ENCODE data around the gene ELAVL3. TPM values are rescaled to one million over a fixed set of nuclear protein-coding genes. Genes with fewer than 3 reads are reported as not detected.

The ELAVL3 gene
- 2.0 TPM for polyA plus RNA-seq (2013, experiment 1 of 2)
- polyA plus RNA-seq (2013, experiment 2 of 2): 1.8 TPM

GRCh38 chr19:11480715-11481533 lies at the start of gene ELAVL3:
TSS of gene ELAVL3 (minus strand) at chr19:11481046. CDS start at chr19:11480608, 438 bp downstream.
- H3K27ac ChIP-seq (ENCODE audit: low read depth, low read length, severe bottlenecking): no peak within 1 kb of the TSS
- WGBS, 2 experiments (ENCODE audit: insufficient coverage in 2 of 2): 16 to 17% methylated on average over 39 to 53 of the region's 77 CpGs
- no peaks in the 10 kb centered on the region for H3K4me1 ChIP-seq (ENCODE audit: control insufficient read depth, insufficient read depth, low read length, poor library complexity, severe bottlenecking)
- no peak within 1 kb of the TSS for H3K4me3 ChIP-seq (ENCODE audit: extremely low read depth, insufficient read depth, low read length, poor library complexity, severe bottlenecking)
- peaks cover 3% of the 10 kb centered on the region for H3K36me3 ChIP-seq (ENCODE audit: control insufficient read depth, insufficient read depth, low read length)
- H3K9me3 ChIP-seq (ENCODE audit: control insufficient read depth, low read length): no peaks in the 10 kb centered on the region

GRCh38 chr19:11530432-11530831 lies 49.6 kb upstream of the ELAVL3 start:
- WGBS, 2 experiments (ENCODE audit: insufficient coverage in 2 of 2): 36 to 55% methylated on average over 6 to 8 of the region's 9 CpGs
- Histone ChIP-seq H3K9me3 (ENCODE audit: control insufficient read depth, low read length) (no peaks in the 10 kb centered on the region), H3K36me3 (ENCODE audit: control insufficient read depth, insufficient read depth, low read length) (no peaks in the 10 kb centered on the region), H3K4me1 (ENCODE audit: control insufficient read depth, insufficient read depth, low read length, poor library complexity, severe bottlenecking) (peaks cover 8% of the 10 kb centered on the region), H3K27ac (ENCODE audit: low read depth, low read length, severe bottlenecking) (no peak overlapping the region), H3K4me3 (ENCODE audit: extremely low read depth, insufficient read depth, low read length, poor library complexity, severe bottlenecking) (no peak overlapping the region)

GRCh38 chr19:11528551-11529341 lies 47.9 kb upstream of the ELAVL3 start, which contains the start of gene ECSIT:
TSS of gene ECSIT (minus strand) at chr19:11529134. CDS start at chr19:11519170, 9,964 bp downstream.
- WGBS, 2 experiments (ENCODE audit: insufficient coverage in 2 of 2): 1% methylated on average over 41 to 45 of the region's 47 CpGs
- no peaks in the 10 kb centered on the region for H3K9me3 ChIP-seq (ENCODE audit: control insufficient read depth, low read length)
- peaks cover 4% of the 10 kb centered on the region for H3K4me1 ChIP-seq (ENCODE audit: control insufficient read depth, insufficient read depth, low read length, poor library complexity, severe bottlenecking)
- peak within 1 kb of the TSS; percentile 69 for H3K4me3 ChIP-seq (ENCODE audit: extremely low read depth, insufficient read depth, low read length, poor library complexity, severe bottlenecking)
- H3K27ac ChIP-seq (ENCODE audit: low read depth, low read length, severe bottlenecking): peak within 1 kb of the TSS; percentile 97
- H3K36me3 ChIP-seq (ENCODE audit: control insufficient read depth, insufficient read depth, low read length): no peaks in the 10 kb centered on the region

DNA sequence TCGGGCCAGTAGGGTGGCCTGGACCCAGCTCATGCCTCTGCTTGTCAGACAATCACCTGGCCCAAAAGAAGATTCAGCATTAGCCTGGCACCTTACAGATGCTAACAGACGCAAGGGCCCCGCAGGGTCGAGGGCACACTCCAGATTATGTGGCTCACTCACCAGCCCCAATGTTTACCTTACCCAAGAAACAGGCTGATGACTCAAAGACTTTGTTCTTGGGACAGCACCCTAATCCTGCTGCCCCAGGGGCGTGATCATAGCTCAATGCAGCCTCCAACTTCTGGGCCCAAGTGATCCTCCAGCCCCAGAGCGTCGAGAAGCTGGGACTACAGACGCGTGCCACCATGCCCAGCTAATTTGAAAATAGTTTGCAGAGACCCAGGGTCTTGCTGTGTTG lies 38.3 kb upstream of the ELAVL3 start:
- H3K36me3 ChIP-seq (ENCODE audit: control insufficient read depth, insufficient read depth, low read length): peaks cover 12% of the 10 kb centered on the region
- WGBS, 2 experiments (ENCODE audit: insufficient coverage in 2 of 2): 90 to 97% methylated on average over 8 to 9 of the region's 9 CpGs

DNA sequence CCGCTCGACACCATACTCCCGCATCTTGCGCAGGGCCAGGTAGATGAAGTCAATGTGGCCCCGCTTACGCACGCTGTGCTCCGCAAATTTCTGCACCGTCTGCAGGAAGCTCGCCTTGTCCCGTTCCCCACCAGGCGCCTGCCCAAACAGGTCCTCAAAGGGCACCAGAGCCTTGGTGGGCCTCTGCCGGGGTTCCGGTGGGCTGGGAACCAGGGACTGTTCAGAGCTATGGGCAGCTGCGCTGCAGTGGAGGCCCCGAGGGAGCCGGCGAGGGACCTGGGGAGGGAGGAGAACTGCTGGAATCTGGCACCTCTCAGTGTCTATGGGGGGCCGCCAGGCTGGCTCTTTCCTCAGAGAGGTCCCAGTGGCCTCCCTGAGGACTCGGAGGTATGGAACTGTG lies 33.1 kb upstream of the ELAVL3 start:
- no peaks in the 10 kb centered on the region for H3K4me1 ChIP-seq (ENCODE audit: control insufficient read depth, insufficient read depth, low read length, poor library complexity, severe bottlenecking)
- WGBS, 2 experiments (ENCODE audit: insufficient coverage in 2 of 2): 94 to 95% methylated on average over 20 of the region's 20 CpGs
- H3K36me3 ChIP-seq (ENCODE audit: control insufficient read depth, insufficient read depth, low read length): peaks cover 19% of the 10 kb centered on the region
- no peak overlapping the region for H3K27ac ChIP-seq (ENCODE audit: low read depth, low read length, severe bottlenecking)
- no peaks in the 10 kb centered on the region for H3K9me3 ChIP-seq (ENCODE audit: control insufficient read depth, low read length)
- no peak overlapping the region for H3K4me3 ChIP-seq (ENCODE audit: extremely low read depth, insufficient read depth, low read length, poor library complexity, severe bottlenecking)

More for the DNA sequence above, 38.3 kb upstream of the ELAVL3 start:
- Histone ChIP-seq H3K9me3 (ENCODE audit: control insufficient read depth, low read length) (no peaks in the 10 kb centered on the region), H3K4me1 (ENCODE audit: control insufficient read depth, insufficient read depth, low read length, poor library complexity, severe bottlenecking) (no peaks in the 10 kb centered on the region), H3K27ac (ENCODE audit: low read depth, low read length, severe bottlenecking) (no peak overlapping the region), H3K4me3 (ENCODE audit: extremely low read depth, insufficient read depth, low read length, poor library complexity, severe bottlenecking) (no peak overlapping the region)

- WGBS, 2 experiments (ENCODE audit: insufficient coverage in 2 of 2): 97 to 98% methylated on average over 6 to 7 of the region's 8 CpGs
- peaks cover 15% of the 10 kb centered on the region for H3K4me1 ChIP-seq (ENCODE audit: control insufficient read depth, insufficient read depth, low read length, poor library complexity, severe bottlenecking)
- H3K27ac ChIP-seq (ENCODE audit: low read depth, low read length, severe bottlenecking): no peak overlapping the region
- H3K36me3 ChIP-seq (ENCODE audit: control insufficient read depth, insufficient read depth, low read length): peaks cover 18% of the 10 kb centered on the region
- no peak overlapping the region for H3K4me3 ChIP-seq (ENCODE audit: extremely low read depth, insufficient read depth, low read length, poor library complexity, severe bottlenecking)
- no peaks in the 10 kb centered on the region for H3K9me3 ChIP-seq (ENCODE audit: control insufficient read depth, low read length)
Measured at GRCh38 chr19:11510444-11510843, 29.6 kb upstream of the ELAVL3 start.

- H3K4me3 ChIP-seq (ENCODE audit: extremely low read depth, insufficient read depth, low read length, poor library complexity, severe bottlenecking): no peak overlapping the region
- 91 to 94% methylated on average over 14 to 17 of the region's 18 CpGs for WGBS, 2 experiments (ENCODE audit: insufficient coverage in 2 of 2)
- H3K36me3 ChIP-seq (ENCODE audit: control insufficient read depth, insufficient read depth, low read length): peaks cover 10% of the 10 kb centered on the region
- H3K4me1 ChIP-seq (ENCODE audit: control insufficient read depth, insufficient read depth, low read length, poor library complexity, severe bottlenecking): peaks cover 15% of the 10 kb centered on the region
- H3K9me3 ChIP-seq (ENCODE audit: control insufficient read depth, low read length): no peaks in the 10 kb centered on the region
- H3K27ac ChIP-seq (ENCODE audit: low read depth, low read length, severe bottlenecking): no peak overlapping the region
Measured at GRCh38 chr19:11507370-11508078, 26.7 kb upstream of the ELAVL3 start.

DNA sequence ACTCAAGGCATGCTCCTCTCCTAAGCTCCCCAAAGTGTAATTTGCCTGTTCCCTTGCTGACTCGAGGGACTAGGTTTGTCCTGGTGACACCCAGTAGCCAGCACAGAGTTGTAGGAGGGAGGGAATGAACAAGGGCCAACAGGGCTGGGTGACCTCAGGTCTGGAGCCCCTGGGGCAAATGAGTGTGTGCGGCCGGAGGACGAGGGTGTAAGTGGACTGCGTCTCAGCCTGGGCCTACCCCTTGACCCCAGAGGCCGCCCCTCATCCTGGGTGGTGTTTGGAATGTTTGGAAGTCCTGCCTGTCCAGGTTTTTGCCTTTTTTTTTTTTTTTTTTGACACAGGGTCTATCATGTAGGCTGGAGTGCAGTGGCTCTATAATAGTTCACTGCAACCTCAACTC lies 26.1 kb upstream of the ELAVL3 start:
- Histone ChIP-seq H3K27ac (ENCODE audit: low read depth, low read length, severe bottlenecking) (no peak overlapping the region), H3K4me3 (ENCODE audit: extremely low read depth, insufficient read depth, low read length, poor library complexity, severe bottlenecking) (no peak overlapping the region), H3K36me3 (ENCODE audit: control insufficient read depth, insufficient read depth, low read length) (peaks cover 9% of the 10 kb centered on the region), H3K9me3 (ENCODE audit: control insufficient read depth, low read length) (no peaks in the 10 kb centered on the region), H3K4me1 (ENCODE audit: control insufficient read depth, insufficient read depth, low read length, poor library complexity, severe bottlenecking) (peaks cover 15% of the 10 kb centered on the region)
- 95% methylated on average over 5 of the region's 6 CpGs; no CpG with 5 or more reads in 1 of the 2 experiments for WGBS, 2 experiments (ENCODE audit: insufficient coverage in 2 of 2)

GRCh38 chr19:11506101-11506555 lies 25.3 kb upstream of the ELAVL3 start:
- H3K27ac ChIP-seq (ENCODE audit: low read depth, low read length, severe bottlenecking): peak overlapping the region; percentile 95
- H3K9me3 ChIP-seq (ENCODE audit: control insufficient read depth, low read length): no peaks in the 10 kb centered on the region
- peaks cover 15% of the 10 kb centered on the region for H3K4me1 ChIP-seq (ENCODE audit: control insufficient read depth, insufficient read depth, low read length, poor library complexity, severe bottlenecking)
- peak overlapping the region; percentile 85 for H3K4me3 ChIP-seq (ENCODE audit: extremely low read depth, insufficient read depth, low read length, poor library complexity, severe bottlenecking)
- H3K36me3 ChIP-seq (ENCODE audit: control insufficient read depth, insufficient read depth, low read length): peaks cover 9% of the 10 kb centered on the region
- 71 to 77% methylated on average over 17 to 19 of the region's 20 CpGs for WGBS, 2 experiments (ENCODE audit: insufficient coverage in 2 of 2)

DNA sequence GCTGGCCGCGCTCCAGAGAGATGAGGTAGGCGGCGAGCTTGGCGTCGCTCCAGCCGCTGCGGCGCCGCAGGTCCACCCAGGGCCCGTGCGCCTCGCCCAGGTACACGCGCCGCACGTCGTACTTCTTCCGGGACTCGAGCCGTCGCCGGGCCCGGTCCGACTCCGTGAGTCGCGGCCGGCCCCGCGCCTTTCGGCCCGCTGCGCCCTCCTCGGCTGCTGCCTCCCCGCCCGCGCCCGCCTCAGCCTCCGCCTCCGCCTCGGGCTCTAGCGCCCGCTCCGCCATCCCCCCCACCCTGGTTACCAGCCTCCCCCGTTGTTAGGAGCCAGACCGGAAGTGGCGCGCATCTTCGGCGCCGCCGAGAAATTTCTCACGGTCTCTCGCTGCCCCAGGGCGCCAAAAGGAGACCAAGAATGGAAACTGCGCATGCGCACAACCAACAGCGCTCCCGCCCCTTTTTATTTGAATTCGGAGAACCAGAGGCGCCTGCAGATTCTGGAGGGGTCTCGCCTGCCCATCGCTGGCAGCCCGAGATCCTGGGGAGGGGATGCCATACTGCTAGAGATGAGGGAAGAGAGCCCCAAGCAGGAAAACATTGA lies 24.8 kb upstream of the ELAVL3 start, which contains the start of gene ZNF653:
Gene ZNF653 (minus strand): TSS at position 336 of the 597 bp plus-strand sequence. CDS start 53 bp downstream, at position 283.
- Histone ChIP-seq H3K4me1 (ENCODE audit: control insufficient read depth, insufficient read depth, low read length, poor library complexity, severe bottlenecking) (peaks cover 15% of the 10 kb centered on the region), H3K27ac (ENCODE audit: low read depth, low read length, severe bottlenecking) (peak within 1 kb of the TSS; percentile 95), H3K36me3 (ENCODE audit: control insufficient read depth, insufficient read depth, low read length) (peaks cover 9% of the 10 kb centered on the region), H3K4me3 (ENCODE audit: extremely low read depth, insufficient read depth, low read length, poor library complexity, severe bottlenecking) (peak within 1 kb of the TSS; percentile 85), H3K9me3 (ENCODE audit: control insufficient read depth, low read length) (no peaks in the 10 kb centered on the region)
- 0% methylated on average over 53 to 63 of the region's 65 CpGs for WGBS, 2 experiments (ENCODE audit: insufficient coverage in 2 of 2)
